K562 (cell line): ENCODE results near the gene PLCB1. TPM values are rescaled to one million over a fixed set of nuclear protein-coding genes. Genes with fewer than 3 reads are reported as not detected.

Experiments used
- ATAC-seq: fragments of 200-7000 bp; cut with Tn5 transposase; 3 replicates; pipeline ENCODE4 v1.9.1; 2020; ENCODE audit warnings: moderate library complexity
- BruUV-seq: library from RNA; stranded (reverse); fragments of 400-500 nt; replicated peaks from 2 replicates; lab custom pipeline; 2021; lab: Mats Ljungman, UMichigan
- CTCF ChIA-PET: fragments of 300-600 bp; formaldehyde crosslinking; extraction: SDS; loops from one replicate; lab custom pipeline; 2021; ENCODE audit warnings: low intra/inter-chr PET ratio; lab: Yijun Ruan, JAX
- POLR2A ChIA-PET: fragments of 300-600, 350-650 bp; sonication (Branson Sonifier 250); formaldehyde crosslinking; extraction: SDS; loops from one replicate; lab custom pipeline; 2021; ENCODE audit warnings: antibody characterized with exemption, inconsistent platforms; lab: Yijun Ruan, JAX
- DNase-seq, 4 experiments: peaks; one replicate each; pipeline versions ENCODE4 v3.0.0 to v3.0.0-alpha.2; 2011 to 2018; ENCODE audit warnings: low spot score in 3 of 4, mixed read lengths in 3 of 4; ENCODE audit errors: extremely low read depth in 1 of 4
- FAIRE-seq: peaks from 2 replicates; lab custom pipeline; 2011; peaks lifted over from hg19 to GRCh38; lab: Jason Lieb, UNC
- H2AFZ ChIP-seq: 2 replicates; pipeline ENCODE4 v1.6.0; 2011; ENCODE audit warnings: low read depth, low read length, control low read depth, inconsistent platforms
- H3K27ac ChIP-seq: fragments of 200-600 bp; 3 replicates; pipeline ENCODE4 v1.8.0; 2011; ENCODE audit warnings: low read depth, mild to moderate bottlenecking, control low read depth, inconsistent platforms, low read length, moderate library complexity, mixed read lengths; ENCODE audit errors: extremely low read depth
- H3K27me3 ChIP-seq, 2 experiments: fragments of 300-600 bp in 1 of 2; 2 replicates in 1 of 2; 3 replicates in 1 of 2; pipeline versions ENCODE4 v1.6.0 to v1.8.0; 2011; ENCODE audit warnings: inconsistent platforms in 2 of 2, low read length in 2 of 2, mild to moderate bottlenecking in 1 of 2, mixed read lengths in 1 of 2, moderate library complexity in 1 of 2; ENCODE audit not compliant: control insufficient read depth in 2 of 2, insufficient read depth in 2 of 2
- H3K36me3 ChIP-seq: fragments of 300-600 bp; 3 replicates; pipeline ENCODE4 v1.8.0; 2011; ENCODE audit warnings: mild to moderate bottlenecking, low read length, inconsistent platforms; ENCODE audit not compliant: control insufficient read depth, insufficient read depth
- H3K4me1 ChIP-seq, 2 experiments: fragments of 200-600 bp in 1 of 2; replicated peaks in 1 of 2; 2 replicates in 1 of 2; 3 replicates in 1 of 2; pipeline versions ENCODE4 v1.5.1 to v1.8.0; 2011; ENCODE audit warnings: inconsistent platforms in 2 of 2, low read length in 2 of 2, mild to moderate bottlenecking in 1 of 2, mixed read lengths in 1 of 2, moderate library complexity in 1 of 2; ENCODE audit not compliant: control insufficient read depth in 2 of 2, insufficient read depth in 2 of 2
- H3K4me2 ChIP-seq: 2 replicates; pipeline ENCODE4 v1.6.1; 2011; ENCODE audit warnings: low read length, control low read depth, inconsistent platforms, mixed read lengths; ENCODE audit not compliant: insufficient read depth
- H3K4me3 ChIP-seq: fragments of 200-600 bp; sonication (generic), shearing (Covaris generic); 2 replicates; pipeline ENCODE4 v1.5.1; 2016; ENCODE audit warnings: control low read depth, inconsistent platforms
- H3K79me2 ChIP-seq: fragments of 200-600 bp; 3 replicates; pipeline ENCODE4 v1.8.0; 2011; ENCODE audit warnings: low read length, inconsistent platforms; ENCODE audit not compliant: control insufficient read depth, insufficient read depth
- H3K9ac ChIP-seq, 2 experiments: 2 replicates each; pipeline versions ENCODE4 v1.6.0 to v1.6.1; 2011; ENCODE audit warnings: low read depth in 2 of 2, low read length in 2 of 2, control low read depth in 1 of 2, inconsistent platforms in 1 of 2, mild to moderate bottlenecking in 1 of 2, mixed read lengths in 1 of 2; ENCODE audit not compliant: insufficient read depth in 1 of 2
- H3K9me1 ChIP-seq: one replicate; pipeline ENCODE4 v1.6.0; 2011; ENCODE audit warnings: inconsistent platforms, mild to moderate bottlenecking, low read length, moderate library complexity; ENCODE audit not compliant: control insufficient read depth, insufficient read depth
- H3K9me3 ChIP-seq: replicated peaks from 2 replicates; pipeline ENCODE4 v1.5.1; 2011; ENCODE audit warnings: low read depth, low read length, inconsistent platforms; ENCODE audit not compliant: control insufficient read depth, insufficient read depth
- H4K20me1 ChIP-seq: replicated peaks from 2 replicates; pipeline ENCODE4 v1.6.1; 2011; ENCODE audit warnings: low read length, inconsistent platforms, mixed read lengths; ENCODE audit not compliant: control insufficient read depth, insufficient read depth
- CSDE1 ChIP-seq, 2 experiments: fragments of 450-650 bp; IDR thresholded peaks; 2 replicates each; pipeline ENCODE4 v1.6.1; 2016; ENCODE audit warnings: mild to moderate bottlenecking in 1 of 2
- EP400 ChIP-seq: fragments of 450-650 bp; IDR thresholded peaks from 2 replicates; pipeline ENCODE4 v1.6.1; 2017; ENCODE audit warnings: antibody characterized with exemption, mild to moderate bottlenecking, moderate library complexity
- FOXA3 ChIP-seq, 2 experiments: fragments of 450-650 bp in 1 of 2; sonication (generic) in 1 of 2; formaldehyde crosslinking; IDR thresholded peaks in 1 of 2; conservative IDR thresholded peaks in 1 of 2; 2 replicates each; pipeline versions ENCODE4 v1.4.0 to v1.8.0; 2020 to 2022; ENCODE audit warnings: mild to moderate bottlenecking in 2 of 2, missing genetic modification reagents in 1 of 2
- FOXM1 ChIP-seq, 2 experiments: fragments of 450-650 bp in 1 of 2; sonication (generic) in 1 of 2; formaldehyde crosslinking in 1 of 2; IDR thresholded peaks; 2 replicates each; pipeline versions ENCODE4 v1.6.1 to v1.9.0; 2017 to 2022; ENCODE audit warnings: low read depth in 2 of 2, mild to moderate bottlenecking in 2 of 2, missing genetic modification reagents in 1 of 2, moderate library complexity in 1 of 2
- GABPB1 ChIP-seq: sonication (generic); formaldehyde crosslinking; IDR thresholded peaks from 2 replicates; pipeline ENCODE4 v1.8.0; 2022; ENCODE audit warnings: mild to moderate bottlenecking, missing genetic modification reagents
- HMG20A ChIP-seq: fragments of 450-650 bp; formaldehyde crosslinking; conservative IDR thresholded peaks from 2 replicates; pipeline ENCODE4 v1.4.0; 2020; ENCODE audit warnings: mild to moderate bottlenecking, mixed read lengths
- POLR3A ChIP-seq: IDR thresholded peaks from 2 replicates; pipeline ENCODE4 v1.6.1; 2011; ENCODE audit warnings: borderline replicate concordance, mild to moderate bottlenecking, moderate library complexity; ENCODE audit not compliant: insufficient read length, insufficient read depth; ENCODE audit errors: extremely low read depth
- RBM14 ChIP-seq: fragments of 200-400 bp; formaldehyde crosslinking; IDR thresholded peaks from 2 replicates; pipeline ENCODE4 v1.6.1; 2018; ENCODE audit warnings: low read depth, mild to moderate bottlenecking, low read length, moderate library complexity, borderline replicate concordance; ENCODE audit not compliant: insufficient read depth
- SMC3 ChIP-seq: conservative IDR thresholded peaks from 2 replicates; pipeline ENCODE4 v1.6.1; 2011; ENCODE audit warnings: low read depth, low read length, improper control_type of control experiment; ENCODE audit not compliant: insufficient read depth
- SNIP1 ChIP-seq: fragments of 450-650 bp; IDR thresholded peaks from 2 replicates; pipeline ENCODE4 v1.7.1; 2017; ENCODE audit warnings: low read depth, mild to moderate bottlenecking
- SP2 ChIP-seq: IDR thresholded peaks from 2 replicates; pipeline ENCODE4 v1.6.1; 2011; ENCODE audit warnings: mild to moderate bottlenecking, low read depth, low read length, moderate library complexity; ENCODE audit not compliant: poor library complexity, severe bottlenecking; ENCODE audit errors: extremely low read depth
- TAF15 ChIP-seq: fragments of 200-400 bp; formaldehyde crosslinking; IDR thresholded peaks from 2 replicates; pipeline ENCODE4 v1.6.1; 2017; ENCODE audit warnings: mild to moderate bottlenecking, low read depth, low read length, moderate library complexity
- TCF7 ChIP-seq: sonication (generic); IDR thresholded peaks from 2 replicates; pipeline ENCODE4 v1.6.1; 2016; ENCODE audit warnings: antibody characterized with exemption, borderline replicate concordance
- THRAP3 ChIP-seq: fragments of 450-650 bp; IDR thresholded peaks from 2 replicates; pipeline ENCODE4 v1.6.1; 2016; ENCODE audit warnings: mild to moderate bottlenecking, inconsistent platforms, borderline replicate concordance
- TRIM24 ChIP-seq, 2 experiments: fragments of 450-650 bp; IDR thresholded peaks; 2 replicates each; pipeline ENCODE4 v1.6.1; 2016
- ZFX ChIP-seq: sonication (generic); formaldehyde crosslinking; IDR thresholded peaks from 2 replicates; pipeline ENCODE4 v1.8.0; 2022; ENCODE audit warnings: mild to moderate bottlenecking, missing genetic modification reagents, moderate library complexity
- ZNF282 ChIP-seq: sonication (generic); formaldehyde crosslinking; IDR thresholded peaks from 2 replicates; pipeline ENCODE4 v1.8.1; 2023; ENCODE audit warnings: missing genetic modification reagents
- ZNF347 ChIP-seq: fragments of 450-650 bp; formaldehyde crosslinking; IDR thresholded peaks from 2 replicates; pipeline ENCODE4 v1.4.0; 2020; ENCODE audit warnings: low read depth, mild to moderate bottlenecking, moderate library complexity
- WGBS: fragments of 100-300 bp; shearing (Covaris generic); methylation state at CpG from one replicate; pipeline ENCODE4 v1.1.6; 2016; ENCODE audit warnings: low coverage, mixed read lengths; ENCODE audit not compliant: insufficient coverage; ENCODE audit errors: missing lambda C conversion rate; 5-methylcytosine and 5-hydroxymethylcytosine counted together
- in situ Hi-C: fragments of 300-500 bp; cut with MboI; formaldehyde crosslinking; loops from 4 replicates; pipeline ENCODE4 v1.15.0; 2018; ENCODE audit warnings: inconsistent platforms, mixed read lengths
- intact Hi-C: fragments of 100-400 bp; cut with micrococcal nuclease; formaldehyde crosslinking; loops from 2 replicates; pipeline ENCODE4 v1.14.2; 2022
- polyA plus RNA-seq, 8 experiments: library from polyadenylated mRNA; depleted of rRNA in 4 of 8; stranded (reverse) in 5 of 8; unstranded in 3 of 8; fragments of >200 nt; fragmentation: Nextera tagmentation in 2 of 8; fragmentation: Illumina TruSeq in 1 of 8; extraction: Ambion mirVana in 2 of 8; extraction: Trizol in 1 of 8; gene quantifications; 2 replicates each; pipeline versions ENCODE4 v1.2.1 to v1.2.3, GENCODE V29; 2011 to 2014; ENCODE audit warnings: inconsistent platforms in 1 of 8, missing spikeins in 1 of 8
- total RNA-seq, 7 experiments: library from RNA; depleted of rRNA in 6 of 7; stranded (reverse); fragments of >200 nt in 6 of 7; fragmentation: Illumina TruSeq in 2 of 7; extraction: Trizol in 2 of 7; gene quantifications; 2 replicates each; pipeline versions ENCODE4 v1.2.1 to v1.2.3, GENCODE V29; 2011 to 2021; ENCODE audit warnings: low replicate concordance in 1 of 7
- TF ChIP-seq, protein P1 (sequence below): fragments of 450-650 bp; IDR thresholded peaks from 2 replicates; pipeline ENCODE4 v1.7.0; 2016; ENCODE audit warnings: borderline replicate concordance
- TF ChIP-seq, protein P2 (sequence below): sonication (generic); formaldehyde crosslinking; IDR thresholded peaks from 2 replicates; pipeline ENCODE4 v1.9.0; 2022; ENCODE audit warnings: mild to moderate bottlenecking, missing genetic modification reagents

PLCB1 gene
- total and polyA plus RNA-seq, 9 of the 15 experiments (the other 6 are each of a cell fraction or from before 2014, with no cell fraction given) = 0.34 to 3.1 (median 1.3) TPM

DNA sequence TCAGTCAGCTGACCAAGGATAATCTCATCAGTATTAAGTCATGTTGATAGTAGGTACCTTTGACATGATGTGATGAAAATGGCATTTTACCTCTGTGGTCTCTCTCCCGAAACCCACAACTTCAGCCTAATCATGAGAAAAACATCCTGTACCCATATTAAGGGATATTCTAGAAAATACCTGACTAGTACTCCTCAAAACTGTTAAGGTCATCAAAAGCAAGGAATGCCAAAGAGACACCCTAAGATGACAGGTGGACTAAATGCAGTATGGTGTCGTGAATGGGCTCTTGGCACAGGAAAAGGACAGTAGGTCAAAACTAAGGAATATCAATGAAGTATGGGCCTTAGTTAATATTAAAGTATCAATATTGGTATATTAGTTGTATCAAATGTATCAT lies 221.4 kb downstream of the PLCB1 start:
- WGBS = 0% methylated on average over 2 of the region's 2 CpGs

More for the DNA sequence above, 221.4 kb downstream of the PLCB1 start:
- intact Hi-C loops (no loop called here), in situ Hi-C loops (no loop called here)
- Histone ChIP-seq H3K9ac (no peak overlapping the region), H3K79me2 (no peaks in the 10 kb centered on the region), H3K4me1 (no peaks in the 10 kb centered on the region), H3K4me2 (no peak overlapping the region), H3K4me3 (no peak overlapping the region), H2AFZ (no peak overlapping the region), H3K36me3 (no peaks in the 10 kb centered on the region), H3K9me3 (no peaks in the 10 kb centered on the region), H3K9me1 (no peaks in the 10 kb centered on the region), H3K27ac (no peak overlapping the region), H4K20me1 (no peaks in the 10 kb centered on the region), H3K27me3 (no peaks in the 10 kb centered on the region)
- TF ChIP-seq ZNF282 (CRISPR knock-in tag) (no peak), TAF15 (no peak), FOXM1 (IDR thresholded peaks at IDR 0.05; ENCODE audit: low read depth) (no peak), FOXM1 (CRISPR knock-in tag; IDR thresholded peaks at IDR 0.05; ENCODE audit: low read depth) (no peak), HMG20A (no peak), TCF7 (no peak), RBM14 (no peak), ZNF347 (CRISPR knock-in tag) (no peak), EP400 (no peak), SNIP1 (no peak), FOXA3 (CRISPR knock-in tag; conservative IDR thresholded peaks at IDR 0.05 in 1 of 2, IDR thresholded peaks at IDR 0.05 in 1 of 2) (no peak), SP2 (no peak), THRAP3 (no peak), TRIM24 (IDR thresholded peaks at IDR 0.05) (no peak), CSDE1 (IDR thresholded peaks at IDR 0.05) (no peak), ZFX (CRISPR knock-in tag) (no peak), POLR3A (no peak), GABPB1 (no peak), SMC3 (no peak)
- TF ChIP-seq, protein P1, sequence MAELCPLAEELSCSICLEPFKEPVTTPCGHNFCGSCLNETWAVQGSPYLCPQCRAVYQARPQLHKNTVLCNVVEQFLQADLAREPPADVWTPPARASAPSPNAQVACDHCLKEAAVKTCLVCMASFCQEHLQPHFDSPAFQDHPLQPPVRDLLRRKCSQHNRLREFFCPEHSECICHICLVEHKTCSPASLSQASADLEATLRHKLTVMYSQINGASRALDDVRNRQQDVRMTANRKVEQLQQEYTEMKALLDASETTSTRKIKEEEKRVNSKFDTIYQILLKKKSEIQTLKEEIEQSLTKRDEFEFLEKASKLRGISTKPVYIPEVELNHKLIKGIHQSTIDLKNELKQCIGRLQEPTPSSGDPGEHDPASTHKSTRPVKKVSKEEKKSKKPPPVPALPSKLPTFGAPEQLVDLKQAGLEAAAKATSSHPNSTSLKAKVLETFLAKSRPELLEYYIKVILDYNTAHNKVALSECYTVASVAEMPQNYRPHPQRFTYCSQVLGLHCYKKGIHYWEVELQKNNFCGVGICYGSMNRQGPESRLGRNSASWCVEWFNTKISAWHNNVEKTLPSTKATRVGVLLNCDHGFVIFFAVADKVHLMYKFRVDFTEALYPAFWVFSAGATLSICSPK = no peak
- TF ChIP-seq, protein P2, sequence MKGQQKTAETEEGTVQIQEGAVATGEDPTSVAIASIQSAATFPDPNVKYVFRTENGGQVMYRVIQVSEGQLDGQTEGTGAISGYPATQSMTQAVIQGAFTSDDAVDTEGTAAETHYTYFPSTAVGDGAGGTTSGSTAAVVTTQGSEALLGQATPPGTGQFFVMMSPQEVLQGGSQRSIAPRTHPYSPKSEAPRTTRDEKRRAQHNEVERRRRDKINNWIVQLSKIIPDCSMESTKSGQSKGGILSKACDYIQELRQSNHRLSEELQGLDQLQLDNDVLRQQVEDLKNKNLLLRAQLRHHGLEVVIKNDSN (CRISPR knock-in tag) = no peak
- ATAC-seq = no peak
- FAIRE-seq = no peak
- ChIA-PET CTCF (no interaction called here), POLR2A (no interaction called here)
- BruUV-seq = no TSS peak
- no peak for DNase-seq
